Skin epidermis (tissue), 12 donors: ENCODE measurements around the gene RAB35.
A peak's percentile ranks its signal among the peaks of the same experiment; 100 is the strongest.

ENCODE experiments used
- H3K27ac ChIP-seq, 21 experiments: fragments of 200-600 bp; sonication (generic) in 11 of 21; one replicate each; pipeline ENCODE4 v1.5.0; 2020; ENCODE audit warnings: mild to moderate bottlenecking in 3 of 21, inconsistent platforms in 2 of 21, moderate library complexity in 2 of 21
- H3K4me3 ChIP-seq, 7 experiments: fragments of 200-600 bp; sonication (generic) in 2 of 7; one replicate each; pipeline ENCODE4 v1.5.0; 2020; ENCODE audit warnings: inconsistent platforms in 2 of 7, mild to moderate bottlenecking in 2 of 7, moderate library complexity in 1 of 7

The RAB35 gene

GRCh38 chr12:120092551-120093335 lies 23.8 kb downstream of the RAB35 start:
- Histone ChIP-seq H3K4me3 (no peak overlapping the region), H3K27ac (no peak overlapping the region)

DNA sequence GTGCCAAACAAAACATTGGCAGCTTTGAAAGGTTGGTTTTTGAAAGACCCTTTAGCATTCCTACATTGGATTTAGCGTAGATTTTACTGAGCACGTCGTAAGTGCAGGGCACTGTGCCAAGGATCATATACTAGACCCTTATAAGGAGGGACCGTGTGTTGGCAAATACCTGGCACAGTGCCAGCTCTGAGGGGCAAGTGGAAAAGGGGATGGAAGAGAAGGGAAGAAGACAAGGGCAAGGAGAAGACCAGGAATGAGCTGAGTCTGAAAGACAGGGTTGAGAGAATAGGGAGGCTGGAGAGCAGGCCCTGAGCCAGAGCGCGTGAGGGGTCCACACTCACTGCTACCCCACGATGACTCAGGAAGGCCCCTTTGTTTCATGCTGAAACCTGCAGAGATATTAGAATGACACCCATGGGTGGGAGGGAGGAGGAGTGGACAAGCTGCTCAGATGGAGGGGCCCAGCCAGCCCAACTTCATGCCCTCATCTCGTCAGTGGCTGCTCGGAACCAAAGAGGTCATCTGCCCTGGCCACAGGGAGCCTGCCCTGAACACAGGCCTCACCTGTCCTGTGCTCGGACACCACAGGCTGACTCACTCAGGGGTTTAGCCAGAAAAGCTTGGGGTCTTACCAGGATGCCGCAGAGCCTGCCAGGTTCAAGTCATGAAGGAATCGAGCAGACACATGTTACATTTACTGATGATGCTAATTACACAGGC lies 25.0 kb downstream of the RAB35 start:
- H3K27ac ChIP-seq, result no peak overlapping the region
- no peak overlapping the region for H3K4me3 ChIP-seq

DNA sequence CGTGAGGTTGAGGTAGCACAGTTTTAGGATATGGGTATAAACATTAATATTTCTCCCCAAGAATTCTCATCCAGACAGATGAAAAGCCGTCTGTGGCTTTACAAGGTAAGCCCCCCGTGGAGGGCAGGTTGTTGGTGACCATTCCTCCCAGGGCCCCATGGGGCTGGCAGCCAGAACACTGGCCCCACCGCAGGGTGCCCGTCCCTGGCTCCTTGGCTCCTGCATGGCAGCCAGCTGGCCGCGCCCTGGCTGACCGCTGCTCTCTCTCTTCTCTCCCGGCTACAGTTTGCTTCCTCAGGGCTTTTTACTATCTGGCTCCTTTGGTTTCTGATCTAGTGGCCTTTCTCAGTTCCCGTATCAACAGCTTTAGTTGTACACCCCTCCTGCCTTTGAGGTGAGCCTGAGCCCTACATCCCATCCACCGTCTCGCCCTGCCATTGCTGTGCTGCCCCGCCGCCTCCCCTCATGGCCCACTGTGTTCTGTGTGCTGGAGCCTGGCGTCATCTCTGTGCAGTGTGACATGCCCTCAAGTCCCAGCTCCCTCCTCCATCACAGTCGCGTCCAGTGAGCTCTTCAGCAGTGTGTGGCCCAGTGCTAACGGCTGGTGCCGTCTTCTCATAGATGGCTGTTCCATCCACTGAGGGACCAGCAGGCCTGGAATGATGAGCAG lies 25.8 kb downstream of the RAB35 start:
- Histone ChIP-seq H3K4me3 (no peak overlapping the region), H3K27ac (no peak overlapping the region)

DNA sequence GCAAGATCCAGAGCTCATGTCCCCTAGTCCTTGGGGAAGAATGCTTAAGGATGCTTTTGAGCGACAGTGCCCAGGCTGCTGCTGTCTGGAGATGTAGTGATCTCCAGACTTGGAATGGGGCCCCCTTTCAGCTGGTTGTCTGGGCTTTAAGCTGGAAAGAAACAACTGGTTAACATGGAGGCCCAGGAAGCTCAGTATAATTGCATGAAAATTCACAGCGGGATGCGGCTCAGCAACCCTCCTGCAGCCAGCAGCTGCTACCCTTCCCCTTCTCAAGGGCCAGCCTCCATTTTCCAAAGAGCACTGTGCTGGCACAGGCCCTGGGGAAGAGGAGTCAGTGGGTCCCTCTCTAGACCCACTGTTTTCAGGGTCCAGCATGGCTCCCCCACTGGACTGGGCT lies 26.3 kb downstream of the RAB35 start:
- Histone ChIP-seq H3K4me3 (no peak overlapping the region), H3K27ac (no peak overlapping the region)

DNA sequence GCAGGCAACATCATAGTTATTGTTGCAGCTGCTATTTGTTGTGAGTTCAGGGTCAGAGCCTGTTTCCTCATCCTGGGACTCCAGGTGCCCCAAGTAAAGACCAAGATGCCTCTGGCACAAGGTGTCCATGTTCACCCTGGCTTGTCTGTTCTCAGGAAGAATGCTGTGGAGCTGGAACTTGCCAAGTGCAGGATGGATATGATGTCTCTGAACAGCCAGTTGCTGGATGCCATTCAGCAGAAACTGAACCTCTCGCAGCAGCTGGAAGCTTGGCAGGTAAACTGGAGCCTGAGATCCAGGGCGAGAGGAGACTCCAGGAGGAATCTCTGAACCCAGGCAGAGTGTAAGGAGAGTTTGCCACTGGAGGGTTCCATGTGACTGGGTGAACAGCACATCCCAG lies 26.8 kb downstream of the RAB35 start:
- H3K27ac ChIP-seq, result no peak overlapping the region
- no peak overlapping the region for H3K4me3 ChIP-seq

DNA sequence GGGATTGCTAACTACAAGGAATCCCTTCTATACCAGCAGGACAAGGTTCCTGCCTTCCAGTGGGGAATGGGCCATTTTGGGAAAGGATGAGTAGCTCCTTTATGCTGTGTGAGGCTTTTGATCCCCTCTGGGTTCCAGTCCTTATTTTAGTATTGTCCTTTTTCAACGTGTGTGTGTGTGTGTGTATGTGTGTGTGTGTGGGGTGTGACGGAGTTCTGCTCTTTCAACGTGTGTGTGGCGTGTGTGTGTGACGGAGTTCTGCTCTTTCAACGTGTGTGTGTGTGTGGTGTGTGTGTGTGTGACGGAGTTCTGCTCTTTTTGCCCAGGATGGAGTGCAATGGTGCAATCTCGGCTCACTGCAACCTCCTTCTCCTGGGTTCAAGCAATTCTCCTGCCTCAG lies 27.4 kb downstream of the RAB35 start:
- no peak overlapping the region for H3K4me3 ChIP-seq
- no peak overlapping the region for H3K27ac ChIP-seq

- H3K4me3 ChIP-seq, result peak overlapping the region in 6 of 7 experiments; percentile 2 to 31 (median 22)
Observed at GRCh38 chr12:120086801-120087621, 29.5 kb downstream of the RAB35 start.

DNA sequence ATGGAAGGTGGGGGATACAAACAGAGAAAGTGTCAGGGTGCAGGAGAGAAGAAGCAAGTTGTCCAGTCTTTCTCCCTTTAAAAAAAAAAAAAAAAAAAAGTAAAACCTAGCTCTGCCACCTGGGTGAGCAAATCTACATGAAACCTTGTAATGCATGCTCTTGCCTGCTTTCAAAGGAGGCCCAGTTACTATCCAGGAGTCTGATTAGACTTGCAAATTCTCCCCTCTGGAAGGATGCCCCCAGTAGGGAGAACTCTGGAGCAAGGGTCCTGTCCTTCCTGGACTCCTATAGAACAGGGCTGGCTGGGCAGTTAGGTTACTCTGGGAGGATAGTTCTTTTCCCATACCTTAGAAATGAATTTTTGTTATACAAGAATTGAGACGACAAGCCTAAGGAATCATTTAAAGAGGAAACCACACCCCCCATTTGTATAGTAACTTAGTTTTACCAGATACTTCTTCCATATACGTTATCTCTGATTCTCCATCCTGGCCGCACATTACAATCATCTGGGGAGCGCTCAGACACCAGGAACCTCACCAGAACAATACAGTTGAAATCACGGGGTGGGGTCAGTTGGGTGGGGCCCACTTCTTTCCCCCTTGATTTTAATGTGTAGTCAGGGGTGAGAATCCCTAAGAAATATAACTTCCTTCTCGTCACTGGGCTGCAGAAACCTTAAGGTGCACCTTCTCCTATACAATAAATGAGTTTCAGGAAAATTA lies 30.5 kb downstream of the RAB35 start:
- Histone ChIP-seq H3K27ac (peak overlapping the region in 16 of 21 experiments; percentile 3 to 77 (median 58)), H3K4me3 (no peak overlapping the region)

More at GRCh38 chr12:120086801-120087621, 29.5 kb downstream of the RAB35 start:
- H3K27ac ChIP-seq, result peak overlapping the region in 20 of 21 experiments; percentile 3 to 77 (median 56)

- H3K27ac ChIP-seq, result no peak overlapping the region
- no peak overlapping the region for H3K4me3 ChIP-seq
Observed at GRCh38 chr12:120081641-120082040, 34.9 kb downstream of the RAB35 start.

DNA sequence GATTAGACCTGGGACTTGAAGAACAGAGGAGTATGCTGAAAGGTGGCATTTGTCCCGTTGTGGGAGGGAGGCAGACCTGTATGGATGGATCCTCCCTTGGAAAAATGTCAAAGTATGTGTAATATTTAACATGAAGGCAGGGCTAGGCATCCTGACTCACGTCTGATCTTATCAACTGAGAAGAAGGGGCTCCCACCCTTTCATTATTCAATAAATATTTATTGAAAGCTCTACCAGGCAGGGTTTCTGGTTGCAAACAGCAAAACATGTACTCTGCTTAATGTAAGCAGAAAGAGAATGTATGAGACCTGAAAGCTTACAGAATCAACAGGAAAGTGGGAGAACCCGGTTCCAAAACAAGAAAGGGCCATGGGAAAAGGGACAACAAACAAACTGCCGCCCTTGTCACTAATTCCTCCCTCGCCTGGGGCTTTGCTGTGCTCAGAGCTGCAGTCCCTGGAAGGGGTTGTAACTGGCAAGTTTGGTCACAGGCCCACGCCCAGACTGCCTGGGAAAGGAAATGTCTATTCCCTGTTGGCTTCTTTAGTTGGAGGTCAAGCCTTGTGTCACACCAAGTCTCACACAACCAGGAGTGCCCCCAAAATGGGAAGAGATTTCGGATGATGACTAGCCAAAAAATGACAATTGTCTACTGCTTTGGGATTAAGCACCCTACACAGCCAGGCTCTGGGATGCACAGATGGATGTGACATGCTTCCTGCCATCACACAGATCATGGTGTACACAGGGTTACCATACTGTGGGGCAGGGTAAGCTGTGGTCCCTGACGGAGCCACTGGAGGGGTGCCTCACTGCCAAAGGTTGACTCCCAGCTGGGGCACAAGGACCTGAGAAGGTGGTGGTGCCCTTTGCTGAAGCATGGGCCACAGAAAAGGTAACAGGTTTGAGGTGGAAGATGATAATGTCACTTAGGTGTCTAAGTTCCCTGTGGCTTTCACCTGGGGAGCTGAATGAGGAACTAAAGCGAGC lies 36.8 kb downstream of the RAB35 start:
- Histone ChIP-seq H3K4me3 (no peak overlapping the region), H3K27ac (peak overlapping the region; percentile 7 to 84 (median 71))

GRCh38 chr12:120078868-120079267 lies 37.7 kb downstream of the RAB35 start:
- H3K4me3 ChIP-seq, result no peak overlapping the region
- peak overlapping the region in 19 of 21 experiments; percentile 20 to 84 (median 71) for H3K27ac ChIP-seq

GRCh38 chr12:120077260-120077659 lies 39.3 kb downstream of the RAB35 start:
- no peak overlapping the region for H3K4me3 ChIP-seq
- peak overlapping the region in 1 of 21 experiments; percentile 23 for H3K27ac ChIP-seq

DNA sequence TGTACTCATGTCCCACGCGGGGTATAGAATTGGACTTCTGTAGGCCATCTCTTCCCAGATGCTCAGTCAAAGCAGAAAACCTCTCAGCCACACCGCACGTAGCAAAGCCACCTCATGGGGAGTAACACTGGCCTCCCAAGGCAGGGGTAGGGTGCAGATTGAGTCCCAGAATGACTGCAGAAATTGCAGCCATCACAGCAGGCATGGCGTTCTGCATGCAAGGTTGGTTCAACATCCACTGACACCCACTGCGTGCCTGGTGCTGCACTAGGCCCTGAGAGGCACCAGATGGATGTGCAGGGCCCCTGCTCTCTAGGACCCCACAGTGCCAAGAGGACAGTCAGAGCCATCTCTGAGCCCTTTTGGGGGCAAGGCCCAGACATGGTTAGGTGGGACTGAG lies 39.9 kb downstream of the RAB35 start:
- H3K27ac ChIP-seq, result no peak overlapping the region
- no peak overlapping the region for H3K4me3 ChIP-seq

- peak overlapping the region in 1 of 21 experiments; percentile 46 for H3K27ac ChIP-seq
- H3K4me3 ChIP-seq, result no peak overlapping the region
Observed at GRCh38 chr12:120075034-120075616, 41.4 kb downstream of the RAB35 start.

DNA sequence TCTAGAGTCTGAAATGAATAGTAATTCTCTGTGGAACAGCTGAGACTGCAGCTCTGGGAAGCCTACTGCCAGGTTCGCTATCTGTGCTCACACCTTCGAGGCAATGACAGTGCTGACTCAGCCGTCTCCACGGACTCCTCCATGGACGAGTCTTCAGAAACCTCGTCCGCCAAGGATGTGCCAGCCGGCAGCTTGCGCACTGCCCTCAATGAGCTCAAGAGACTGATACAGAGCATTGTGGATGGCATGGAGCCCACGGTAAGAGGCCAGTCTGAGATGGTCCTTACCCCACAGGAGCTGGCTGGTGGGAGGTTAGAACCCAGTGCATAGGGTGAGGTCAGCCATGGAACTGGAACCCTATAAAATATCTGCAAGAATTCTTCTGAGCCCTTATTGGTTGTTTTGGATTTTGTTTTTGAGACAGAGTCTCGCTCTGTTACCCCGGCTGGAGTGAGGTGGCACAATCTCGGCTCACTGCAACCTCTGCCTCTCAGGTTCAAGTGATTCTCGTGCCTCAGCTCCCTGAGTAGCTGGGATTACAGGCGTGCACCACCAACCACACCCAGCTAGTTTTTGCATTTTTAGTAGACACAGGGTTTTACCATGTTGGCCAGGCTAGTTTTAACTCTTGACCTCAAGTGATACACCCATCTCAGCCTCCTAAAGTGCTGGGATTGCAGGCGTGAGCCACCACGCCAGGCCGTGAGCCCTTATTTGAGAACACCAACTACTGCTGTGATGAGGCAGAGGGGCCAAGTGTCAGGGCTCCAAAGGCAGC lies 43.9 kb downstream of the RAB35 start:
- Histone ChIP-seq H3K27ac (no peak overlapping the region), H3K4me3 (no peak overlapping the region)

DNA sequence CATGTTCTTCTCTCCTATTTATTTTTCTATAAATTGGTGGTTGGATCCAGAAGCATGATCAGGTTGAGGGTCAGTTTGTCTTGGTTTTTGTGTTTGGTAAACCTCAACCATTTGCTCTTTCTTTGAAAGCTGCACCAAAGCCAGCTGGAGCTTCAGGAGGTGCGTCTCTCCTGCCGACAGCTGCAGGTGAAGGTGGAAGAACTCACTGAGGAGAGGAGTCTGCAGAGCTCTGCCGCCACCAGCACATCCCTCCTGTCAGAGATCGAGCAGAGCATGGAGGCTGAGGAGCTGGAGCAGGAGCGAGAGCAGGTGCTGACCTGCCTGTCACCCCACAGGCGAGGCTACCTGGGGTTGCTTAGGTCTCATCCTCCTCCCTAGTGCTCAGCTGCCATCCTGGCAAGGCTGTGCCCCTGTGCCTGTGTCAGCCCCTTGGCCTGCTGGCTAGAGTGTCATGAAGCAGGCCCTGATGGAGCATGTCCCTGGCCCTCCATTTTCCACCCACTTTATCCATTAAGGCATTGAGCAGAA lies 45.0 kb downstream of the RAB35 start:
- no peak overlapping the region for H3K4me3 ChIP-seq
- H3K27ac ChIP-seq, result no peak overlapping the region

- no peak overlapping the region for H3K4me3 ChIP-seq
- no peak overlapping the region for H3K27ac ChIP-seq
Observed at GRCh38 chr12:120069278-120069677, 47.3 kb downstream of the RAB35 start.
